DMS153 (cell line): ENCODE data around the gene PIBF1.
A peak's percentile ranks its signal among the peaks of the same experiment; 100 is the strongest.
"Not testable (repeated sequence)": the region's sequence is repeated elsewhere in the genome, so short reads cannot be mapped to it uniquely, and the experiment has no call there.

Source experiments
- DNase-seq: peaks from one replicate; lab custom pipeline; 2025; lab: John Stamatoyannopoulos, UW

PIBF1 gene

DNA sequence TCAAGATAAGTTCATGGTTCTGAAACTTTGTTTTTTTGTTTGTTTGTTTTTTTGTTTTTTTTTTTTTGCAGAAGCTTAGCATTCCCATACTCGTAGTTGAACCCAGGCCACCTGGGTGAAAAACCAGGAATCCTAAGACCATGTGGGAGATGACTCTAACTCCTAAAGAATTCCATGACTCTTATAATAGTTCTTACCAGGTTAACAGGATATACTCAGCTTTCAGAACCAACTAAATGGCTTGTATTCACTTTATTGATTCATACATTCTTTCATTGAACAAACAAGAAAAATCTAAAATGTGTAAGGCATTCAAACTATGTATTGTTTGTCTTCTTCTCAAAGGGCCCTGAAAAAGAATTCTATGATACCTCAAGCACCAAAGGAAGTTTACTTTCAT is 236.4 kb downstream of the PIBF1 start:
- DNase-seq = no peak

- no peak for DNase-seq
Measured at GRCh38 chr13:73025217-73026012, 243.5 kb downstream of the PIBF1 start.

DNA sequence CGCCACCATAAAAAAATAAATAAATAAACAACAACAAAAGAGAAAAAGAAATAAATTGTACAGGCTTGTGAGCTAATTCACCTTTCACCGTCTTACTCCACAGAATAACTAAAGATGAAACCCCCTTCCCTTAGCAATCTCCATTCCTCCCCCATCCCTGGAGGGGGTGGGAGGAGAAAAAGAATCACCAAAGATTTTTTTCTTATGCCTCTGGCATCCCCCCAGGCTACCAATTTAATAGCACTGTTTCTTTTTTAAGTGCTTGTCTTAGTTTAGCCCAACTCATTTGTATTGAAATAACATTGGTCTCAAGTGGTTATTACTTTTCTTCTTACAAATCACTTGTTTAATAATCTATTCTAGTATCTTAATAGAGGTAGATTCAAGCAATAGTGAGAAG is 253.0 kb downstream of the PIBF1 start:
- no peak for DNase-seq

DNA sequence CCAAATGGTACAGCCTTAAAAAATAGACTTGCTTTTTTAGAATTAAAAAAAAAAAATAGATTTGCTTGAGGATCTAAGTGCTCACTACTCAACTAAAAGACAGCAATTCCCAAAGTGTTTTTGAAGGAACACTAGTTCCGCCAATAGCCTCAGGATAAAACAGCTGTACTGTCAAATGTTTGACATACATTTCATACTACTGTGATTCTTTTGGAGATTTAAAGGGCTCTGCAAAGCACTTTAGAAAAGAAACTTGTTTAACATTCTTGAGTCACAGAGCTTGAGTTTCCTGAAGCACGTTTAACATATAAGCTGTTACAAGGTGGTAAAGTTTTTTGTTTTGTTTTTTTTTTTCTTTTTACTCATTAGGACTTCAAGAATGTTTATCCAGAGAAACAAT is 253.7 kb downstream of the PIBF1 start:
- DNase-seq = no peak

DNA sequence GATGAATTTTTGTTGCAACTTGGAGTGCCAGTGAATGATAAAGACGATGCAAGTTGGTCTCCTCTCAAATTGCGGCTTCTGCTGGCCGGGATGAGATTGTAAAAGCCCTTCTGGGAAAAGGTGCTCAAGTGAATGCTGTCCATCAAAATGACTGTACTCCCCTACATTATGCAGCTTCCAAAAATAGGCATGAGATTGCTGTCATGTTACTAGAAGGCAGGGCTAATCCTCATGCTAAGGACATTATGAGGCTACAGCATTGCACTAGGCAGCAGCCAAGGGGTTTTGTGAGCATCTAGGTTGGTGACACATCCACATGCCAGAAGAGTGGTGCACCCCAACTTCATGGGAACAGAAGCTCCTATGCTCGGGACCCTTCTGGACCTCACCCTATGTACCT is 254.6 kb downstream of the PIBF1 start:
- DNase-seq = no peak

DNA sequence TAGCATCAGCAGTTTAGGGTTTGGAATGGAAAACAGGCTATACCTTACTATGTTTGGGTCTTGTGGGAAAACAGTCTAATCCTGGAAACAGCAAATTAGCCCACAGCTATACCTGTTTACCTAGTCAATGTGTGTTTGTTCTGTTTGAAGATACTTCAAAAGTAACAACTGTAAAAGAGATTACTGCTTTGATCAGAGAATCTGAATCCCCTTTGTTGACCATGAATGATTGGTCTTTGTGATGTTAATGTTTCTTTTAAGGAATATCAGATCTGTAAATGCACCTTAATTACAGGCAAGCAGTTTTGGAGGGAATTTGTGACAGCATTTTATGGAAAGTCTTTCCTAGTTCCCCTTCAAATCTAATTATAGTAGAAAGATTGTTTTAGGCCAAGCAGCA is 256.1 kb downstream of the PIBF1 start:
- no peak for DNase-seq

DNA sequence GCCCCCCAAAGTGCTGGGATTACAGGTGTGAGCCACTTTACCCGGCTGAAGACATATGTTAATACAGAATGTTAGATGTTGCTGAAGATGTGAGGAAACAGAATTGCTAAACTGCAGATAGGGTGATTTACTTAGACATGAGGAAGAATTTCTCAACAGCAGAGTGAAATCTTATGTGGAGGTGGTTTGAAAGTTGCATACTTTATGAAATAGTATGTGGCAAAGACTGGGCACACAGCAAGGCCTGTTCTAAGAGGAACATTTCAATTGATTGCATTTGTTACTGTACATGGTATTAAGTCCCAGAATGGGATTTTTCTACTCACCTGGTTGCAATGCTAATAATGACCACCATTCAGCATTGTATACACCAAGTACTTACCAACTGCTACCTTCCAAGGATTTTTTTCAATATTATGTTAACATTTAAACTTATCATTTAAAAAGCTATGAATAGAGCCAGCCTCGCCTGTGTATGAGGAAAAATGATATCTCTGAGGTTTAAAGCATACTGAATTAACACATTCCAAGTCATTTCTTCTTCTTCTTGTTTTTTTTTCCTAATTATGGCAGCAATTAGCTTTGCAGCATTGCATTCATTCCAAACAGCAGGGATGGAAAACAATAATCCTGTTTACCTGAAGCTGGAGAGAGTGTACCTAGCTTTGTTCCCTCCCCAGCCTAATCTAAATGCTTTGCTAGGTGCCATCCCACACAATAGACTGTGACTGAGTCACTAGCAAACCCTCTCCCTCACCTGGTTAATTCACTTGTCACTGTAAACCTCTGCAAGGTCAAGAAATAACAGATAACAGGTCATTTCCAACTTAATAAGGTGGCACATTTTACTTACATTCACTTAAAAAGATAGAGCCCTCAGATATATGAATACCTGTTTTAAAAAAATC is 257.5 kb downstream of the PIBF1 start:
- DNase-seq = no peak

DNA sequence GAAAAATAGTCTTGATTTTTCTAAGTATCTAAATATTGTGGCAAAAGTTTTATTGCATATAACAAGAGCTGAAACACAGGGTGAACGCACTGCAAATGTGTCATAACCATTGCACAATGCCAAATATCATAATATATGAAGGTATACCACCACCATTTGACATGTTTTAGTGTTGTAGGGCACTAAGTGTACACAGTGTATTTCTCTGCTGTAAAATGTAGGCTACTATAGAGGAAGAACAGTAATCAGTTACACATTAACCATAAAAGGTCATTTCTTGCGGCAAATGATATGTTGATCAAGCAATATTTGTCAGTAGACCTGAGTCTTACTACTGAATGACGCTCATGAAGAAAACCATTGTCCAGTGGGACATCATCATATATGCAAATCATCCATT is 258.6 kb downstream of the PIBF1 start:
- no peak for DNase-seq

- DNase-seq = no peak
Measured at GRCh38 chr13:73040968-73041596, 259.1 kb downstream of the PIBF1 start.

DNA sequence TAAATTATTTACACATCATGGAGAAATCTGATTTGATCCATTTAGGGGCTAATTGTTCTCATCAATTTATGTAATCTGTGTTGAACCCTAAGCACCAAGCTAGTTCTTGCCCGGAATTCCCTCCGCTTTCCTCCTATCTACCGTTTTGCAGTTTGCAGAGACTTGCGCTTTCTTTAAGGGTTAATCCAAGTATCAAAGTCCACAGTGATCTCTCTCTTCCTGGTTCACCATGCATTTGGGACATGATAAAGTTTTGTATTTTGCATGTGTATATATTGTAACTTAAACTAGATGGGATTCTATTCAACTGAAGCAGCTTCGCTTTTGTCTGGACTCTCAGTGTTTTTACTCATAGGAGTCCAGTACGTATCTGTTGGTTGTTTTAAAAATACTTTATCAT is 263.1 kb downstream of the PIBF1 start:
- no peak for DNase-seq

GRCh38 chr13:73048615-73049014 is 266.7 kb downstream of the PIBF1 start:
- DNase-seq = not testable (repeated sequence)

- no peak for DNase-seq
Measured at GRCh38 chr13:73054712-73055111, 272.8 kb downstream of the PIBF1 start.

DNA sequence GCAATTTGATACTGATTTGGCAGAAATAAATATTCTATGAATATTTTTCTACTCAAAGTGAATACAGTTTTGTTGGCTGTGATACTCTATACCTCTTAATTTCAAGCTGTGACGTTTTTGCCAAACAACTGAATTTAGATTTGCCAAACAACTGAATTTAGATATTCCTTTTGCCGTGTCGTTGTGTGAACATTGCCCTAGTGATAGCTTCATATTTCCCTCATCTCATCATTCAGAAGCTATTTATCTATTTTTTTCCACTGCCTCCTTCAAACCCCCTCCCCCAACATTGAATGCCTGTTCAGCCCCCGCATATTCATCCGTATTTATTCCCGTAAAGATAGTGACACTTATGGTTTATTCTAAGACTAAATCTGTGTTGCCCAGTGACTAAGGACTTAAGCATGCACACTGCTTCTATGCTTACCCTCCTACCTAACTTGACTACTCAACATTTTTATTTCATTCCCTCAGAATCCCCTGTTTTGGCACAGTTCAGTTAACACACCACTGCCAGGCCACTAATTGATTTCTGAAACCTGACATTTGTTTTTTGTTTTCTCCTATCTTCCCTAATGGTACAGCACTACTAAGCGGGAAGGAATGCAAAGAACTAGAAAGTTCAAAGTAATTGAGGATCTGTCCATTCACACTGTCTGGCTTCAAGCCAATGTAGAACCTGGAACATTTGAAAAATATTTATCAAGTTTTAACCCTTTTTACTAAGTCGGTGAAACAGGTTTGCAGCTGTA is 274.1 kb downstream of the PIBF1 start:
- no peak for DNase-seq

DNA sequence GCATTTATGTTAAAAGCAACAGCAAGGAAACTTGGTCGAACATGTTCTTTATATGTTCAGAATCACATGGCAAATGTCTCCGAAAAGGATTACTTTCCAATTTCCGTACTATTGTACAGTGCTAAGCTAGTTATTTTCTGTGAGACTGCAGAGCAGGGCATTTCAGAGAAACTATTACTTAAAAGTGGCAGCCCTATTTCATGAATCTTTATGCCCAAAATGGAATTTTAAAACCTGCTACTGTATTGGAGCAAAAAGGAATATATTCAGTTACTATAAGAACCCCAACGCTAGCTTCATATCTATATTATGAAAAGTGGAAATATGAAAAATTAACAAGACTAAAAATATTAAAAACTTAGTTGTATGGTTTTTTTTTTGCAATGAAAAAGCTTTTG is 274.6 kb downstream of the PIBF1 start:
- DNase-seq = no peak

DNA sequence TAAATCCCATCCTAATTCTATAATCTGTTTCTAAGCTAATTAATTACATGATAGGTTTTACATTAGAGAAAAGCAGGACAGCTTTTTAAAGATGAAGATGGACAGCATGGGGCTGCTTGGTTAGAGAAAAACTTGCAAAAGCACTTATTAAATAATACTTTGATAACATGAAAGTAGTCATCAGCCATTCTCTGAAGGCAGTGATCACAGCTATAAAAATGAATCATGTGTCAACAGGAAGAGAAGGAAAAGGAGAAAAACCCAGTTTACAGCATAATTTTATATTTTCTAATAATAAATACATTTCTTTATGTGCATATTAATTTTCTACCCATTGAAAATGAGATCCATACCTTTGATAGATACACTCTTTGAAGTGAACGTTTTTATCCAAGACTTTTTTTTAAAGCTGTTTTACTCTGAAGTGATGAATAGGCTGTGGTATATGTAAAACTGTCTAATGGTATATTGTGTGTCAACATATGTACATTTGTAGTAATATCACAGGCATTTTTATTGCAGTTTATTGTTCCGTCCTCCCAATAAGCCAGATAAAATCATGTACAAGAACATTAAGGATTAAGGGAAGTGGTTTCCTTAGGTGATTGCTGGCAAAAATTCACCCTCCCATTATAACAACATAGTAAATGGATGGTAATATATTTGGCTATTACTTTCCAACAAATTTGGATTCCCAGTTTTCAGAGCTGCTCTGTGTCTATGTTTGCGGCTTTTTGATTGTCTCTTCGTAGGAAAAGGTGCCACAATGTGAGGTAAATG is 275.5 kb downstream of the PIBF1 start:
- no peak for DNase-seq

GRCh38 chr13:73058064-73058313 is 276.1 kb downstream of the PIBF1 start:
- no peak for DNase-seq

DNA sequence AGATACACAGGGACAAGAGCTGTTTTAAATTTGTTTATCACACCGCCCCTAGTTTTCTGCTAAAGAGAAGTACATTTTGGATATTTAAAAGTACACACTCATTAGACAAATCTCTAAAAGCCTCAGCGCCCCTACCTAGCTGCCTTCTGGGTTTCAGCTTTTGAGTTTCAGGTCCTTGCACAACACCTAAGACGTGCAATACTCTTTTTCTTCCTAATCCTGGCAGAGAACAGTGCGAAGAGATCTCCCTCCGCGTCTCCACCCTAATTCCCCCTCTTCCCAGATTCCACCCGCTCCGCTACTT is 276.5 kb downstream of the PIBF1 start:
- no peak for DNase-seq

DNA sequence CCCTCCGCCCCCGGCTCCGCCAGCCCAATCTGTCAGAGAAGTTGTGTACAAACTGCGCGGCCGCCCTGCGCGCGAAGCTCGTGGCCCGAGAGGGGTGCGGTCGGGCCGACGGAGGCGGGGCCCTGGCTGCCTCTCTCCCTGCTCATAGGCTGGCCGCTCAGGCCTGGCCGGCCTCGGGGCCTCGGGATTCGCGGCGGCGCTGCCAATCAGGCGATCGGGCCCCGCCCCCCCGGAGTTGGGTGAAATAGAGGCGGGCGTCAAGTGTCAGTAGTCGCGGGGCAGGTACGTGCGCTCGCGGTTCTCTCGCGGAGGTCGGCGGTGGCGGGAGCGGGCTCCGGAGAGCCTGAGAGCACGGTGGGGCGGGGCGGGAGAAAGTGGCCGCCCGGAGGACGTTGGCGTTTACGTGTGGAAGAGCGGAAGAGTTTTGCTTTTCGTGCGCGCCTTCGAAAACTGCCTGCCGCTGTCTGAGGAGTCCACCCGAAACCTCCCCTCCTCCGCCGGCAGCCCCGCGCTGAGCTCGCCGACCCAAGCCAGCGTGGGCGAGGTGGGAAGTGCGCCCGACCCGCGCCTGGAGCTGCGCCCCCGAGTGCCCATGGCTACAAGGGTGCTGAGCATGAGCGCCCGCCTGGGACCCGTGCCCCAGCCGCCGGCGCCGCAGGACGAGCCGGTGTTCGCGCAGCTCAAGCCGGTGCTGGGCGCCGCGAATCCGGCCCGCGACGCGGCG is 277.0 kb downstream of the PIBF1 start, which contains the start of gene KLF5:
KLF5 (plus strand) TSS at position 270 of the 724 bp plus-strand sequence; CDS start at position 593, 323 bp downstream.
- DNase-seq = peak; percentile 94

GRCh38 chr13:73059460-73060250 is 277.7 kb downstream of the PIBF1 start:
- DNase-seq = no peak
